GM12873 (cell line): ENCODE measurements around the gene SLC28A3.

Experiments
- CTCF ChIP-seq: IDR thresholded peaks from 2 replicates; pipeline ENCODE4 v1.5.1; 2012; ENCODE audit warnings: low read depth, mild to moderate bottlenecking, moderate library complexity, low read length, control low read depth; ENCODE audit not compliant: insufficient read depth; ENCODE audit errors: missing control alignments

Gene SLC28A3

GRCh38 chr9:84278130-84278529, 62.4 kb downstream of the SLC28A3 start:
- TF ChIP-seq CTCF, result no peak

- TF ChIP-seq CTCF, result no peak
These were observed 62.9 kb downstream of the SLC28A3 start for GRCh38 chr9:84277646-84278045.

- TF ChIP-seq CTCF, result no peak
These were observed 63.8 kb downstream of the SLC28A3 start for GRCh38 chr9:84276741-84277140.

- no peak for TF ChIP-seq CTCF
These were observed 68.5 kb downstream of the SLC28A3 start for GRCh38 chr9:84271921-84272556.

GRCh38 chr9:84271531-84271900, 69.0 kb downstream of the SLC28A3 start:
- TF ChIP-seq CTCF, result no peak

- no peak for TF ChIP-seq CTCF
These were observed 69.6 kb downstream of the SLC28A3 start for GRCh38 chr9:84270847-84271530.

GRCh38 chr9:84266087-84266561, 74.4 kb downstream of the SLC28A3 start:
- TF ChIP-seq CTCF, result no peak
